Effector memory CD8-positive, alpha-beta T cell (primary cell): ENCODE results near the gene ZNF700.
"Not testable (repeated sequence)": the region's sequence is repeated elsewhere in the genome, so short reads cannot be mapped to it uniquely, and the experiment has no call there.

Source experiments
- ATAC-seq: fragments of 150-1000 bp; cut with Tn5 transposase; replicated peaks from 2 replicates; pipeline ENCODE4 v1.10.0; 2021; ENCODE audit warnings: mild to moderate bottlenecking, moderate library complexity
- DNase-seq, 3 experiments: peaks; one replicate each; pipeline ENCODE4 v3.0.0; 2021
- H3K27ac Mint-ChIP-seq, 2 donors: one replicate each; pipeline ENCODE4 v1.8.0; 2022; ENCODE audit warnings: mild to moderate bottlenecking in 2 of 2, mixed read lengths in 2 of 2, moderate library complexity in 2 of 2
- H3K27me3 Mint-ChIP-seq, 2 donors: one replicate each; pipeline ENCODE4 v1.8.0; 2022; ENCODE audit warnings: mixed read lengths in 2 of 2
- H3K36me3 Mint-ChIP-seq: one replicate; pipeline ENCODE4 v1.8.0; 2022; ENCODE audit warnings: mild to moderate bottlenecking, moderate library complexity, mixed read lengths; ENCODE audit not compliant: insufficient read depth
- H3K4me1 Mint-ChIP-seq, 2 donors: one replicate each; pipeline ENCODE4 v1.8.0; 2022; ENCODE audit warnings: low read depth in 2 of 2, mixed read lengths in 2 of 2
- H3K4me3 Mint-ChIP-seq, 2 donors: one replicate each; pipeline ENCODE4 v1.8.0; 2022; ENCODE audit warnings: mild to moderate bottlenecking in 2 of 2, mixed read lengths in 2 of 2, moderate library complexity in 2 of 2
- H3K9me3 Mint-ChIP-seq, 2 donors: one replicate each; pipeline ENCODE4 v1.8.0; 2022; ENCODE audit warnings: mixed read lengths in 2 of 2

The ZNF700 gene

GRCh38 chr19:11911937-11912336, 13.0 kb upstream of the ZNF700 start:
- not testable (repeated sequence) for DNase-seq, H3K27me3 Mint-ChIP-seq, H3K27ac Mint-ChIP-seq

GRCh38 chr19:11914417-11915051, 10.4 kb upstream of the ZNF700 start:
- not testable (repeated sequence) for H3K4me1 Mint-ChIP-seq, H3K9me3 Mint-ChIP-seq

More at GRCh38 chr19:11911937-11912336, 13.0 kb upstream of the ZNF700 start:
- not testable (repeated sequence) for H3K4me1 Mint-ChIP-seq, ATAC-seq, H3K36me3 Mint-ChIP-seq, H3K4me3 Mint-ChIP-seq
- peaks cover 6 to 11% of the 10 kb centered on the region in 2 donors for H3K9me3 Mint-ChIP-seq

GRCh38 chr19:11921852-11922495, 2.9 kb upstream of the ZNF700 start:
- Mint-ChIP-seq H3K9me3 (no peaks in the 10 kb centered on the region), H3K36me3 (peaks cover 18% of the 10 kb centered on the region), H3K27me3 (no peaks in the 10 kb centered on the region), H3K27ac (no peak overlapping the region), H3K4me1 (peaks cover 32 to 33% of the 10 kb centered on the region in 2 donors), H3K4me3 (no peak overlapping the region)
- DNase-seq (no peak), ATAC-seq (no peak)

More at GRCh38 chr19:11914417-11915051, 10.4 kb upstream of the ZNF700 start:
- not testable (repeated sequence) for H3K27ac Mint-ChIP-seq, H3K36me3 Mint-ChIP-seq, ATAC-seq, DNase-seq, H3K4me3 Mint-ChIP-seq, H3K27me3 Mint-ChIP-seq

- not testable (repeated sequence) for DNase-seq, H3K27me3 Mint-ChIP-seq, ATAC-seq, H3K9me3 Mint-ChIP-seq
- H3K36me3 Mint-ChIP-seq: peaks cover 18% of the 10 kb centered on the region
- H3K27ac Mint-ChIP-seq: peak overlapping the region; percentile 97 to 98
- peak overlapping the region; percentile 100 for H3K4me3 Mint-ChIP-seq
- peaks cover 37 to 52% of the 10 kb centered on the region in 2 donors for H3K4me1 Mint-ChIP-seq
These were observed 812 bp downstream of the ZNF700 start for GRCh38 chr19:11925651-11926187.

- H3K27me3 Mint-ChIP-seq: no peaks in the 10 kb centered on the region
- no peak for ATAC-seq
- H3K27ac Mint-ChIP-seq: peak overlapping the region in 1 of 2 donors; percentile 35
- no peaks in the 10 kb centered on the region for H3K9me3 Mint-ChIP-seq
- DNase-seq: no peak
- H3K36me3 Mint-ChIP-seq: peaks cover 18% of the 10 kb centered on the region
- peak overlapping the region in 1 of 2 donors; percentile 100 for H3K4me3 Mint-ChIP-seq
- H3K4me1 Mint-ChIP-seq: peaks cover 40 to 60% of the 10 kb centered on the region in 2 donors
These were observed 2.3 kb downstream of the ZNF700 start for GRCh38 chr19:11927227-11927626.

- Mint-ChIP-seq H3K36me3 (no peaks in the 10 kb centered on the region), H3K9me3 (no peaks in the 10 kb centered on the region), H3K4me1 (peaks cover 15 to 41% of the 10 kb centered on the region in 2 donors), H3K27ac (peak overlapping the region in 1 of 2 donors; percentile 29), H3K27me3 (no peaks in the 10 kb centered on the region), H3K4me3 (peak overlapping the region in 1 of 2 donors; percentile 32)
- ATAC-seq: no peak
- DNase-seq: no peak
These were observed 6.1 kb downstream of the ZNF700 start for GRCh38 chr19:11931051-11931450.

GRCh38 chr19:11931513-11931912, 6.6 kb downstream of the ZNF700 start:
- ATAC-seq: no peak
- Mint-ChIP-seq H3K9me3 (no peaks in the 10 kb centered on the region), H3K27me3 (no peaks in the 10 kb centered on the region), H3K36me3 (no peaks in the 10 kb centered on the region), H3K4me1 (peaks cover 15 to 37% of the 10 kb centered on the region in 2 donors), H3K27ac (peak overlapping the region in 1 of 2 donors; percentile 29), H3K4me3 (peak overlapping the region in 1 of 2 donors; percentile 32)
- no peak for DNase-seq

GRCh38 chr19:11935829-11936228, 10.9 kb downstream of the ZNF700 start:
- H3K4me3 Mint-ChIP-seq, DNase-seq, H3K9me3 Mint-ChIP-seq, ATAC-seq, H3K27ac Mint-ChIP-seq, H3K27me3 Mint-ChIP-seq, H3K36me3 Mint-ChIP-seq: not testable (repeated sequence)
- peaks cover 6 to 12% of the 10 kb centered on the region in 2 donors for H3K4me1 Mint-ChIP-seq

GRCh38 chr19:11938383-11938782, 13.5 kb downstream of the ZNF700 start:
- not testable (repeated sequence) for H3K4me3 Mint-ChIP-seq, H3K36me3 Mint-ChIP-seq, H3K9me3 Mint-ChIP-seq, DNase-seq, H3K4me1 Mint-ChIP-seq, H3K27me3 Mint-ChIP-seq, ATAC-seq, H3K27ac Mint-ChIP-seq

- not testable (repeated sequence) for DNase-seq, H3K27me3 Mint-ChIP-seq, H3K27ac Mint-ChIP-seq, H3K36me3 Mint-ChIP-seq, H3K4me3 Mint-ChIP-seq, H3K9me3 Mint-ChIP-seq, ATAC-seq, H3K4me1 Mint-ChIP-seq
These were observed 16.5 kb downstream of the ZNF700 start for GRCh38 chr19:11941361-11941887.

- Mint-ChIP-seq H3K4me3 (no peak overlapping the region), H3K27ac (no peak overlapping the region), H3K4me1 (no peaks in the 10 kb centered on the region), H3K27me3 (no peaks in the 10 kb centered on the region), H3K9me3 (peaks cover 0 to 7% of the 10 kb centered on the region in 2 donors), H3K36me3 (peaks cover 16% of the 10 kb centered on the region)
- no peak for DNase-seq
- no peak for ATAC-seq
These were observed 17.3 kb downstream of the ZNF700 start for GRCh38 chr19:11942008-11942842.

GRCh38 chr19:11942843-11943108, 17.9 kb downstream of the ZNF700 start:
- peaks cover 16% of the 10 kb centered on the region for H3K36me3 Mint-ChIP-seq

GRCh38 chr19:11944656-11945055, 19.7 kb downstream of the ZNF700 start:
- H3K27me3 Mint-ChIP-seq: no peaks in the 10 kb centered on the region
- H3K27ac Mint-ChIP-seq: no peak overlapping the region
- ATAC-seq (no peak), DNase-seq (no peak)
- peaks cover 35% of the 10 kb centered on the region for H3K36me3 Mint-ChIP-seq
- H3K9me3 Mint-ChIP-seq: peaks cover 0 to 15% of the 10 kb centered on the region in 2 donors
- no peak overlapping the region for H3K4me3 Mint-ChIP-seq
- no peaks in the 10 kb centered on the region for H3K4me1 Mint-ChIP-seq

More at GRCh38 chr19:11942843-11943108, 17.9 kb downstream of the ZNF700 start:
- Mint-ChIP-seq H3K4me1 (no peaks in the 10 kb centered on the region), H3K4me3 (no peak overlapping the region), H3K9me3 (peaks cover 0 to 7% of the 10 kb centered on the region in 2 donors), H3K27ac (no peak overlapping the region), H3K27me3 (no peaks in the 10 kb centered on the region)
- DNase-seq (no peak), ATAC-seq (no peak)
